ENCODE measurements around the gene TAOK1. TPM values are rescaled to one million over a fixed set of nuclear protein-coding genes. Genes with fewer than 3 reads are reported as not detected.

The TAOK1 gene
- total and polyA plus RNA-seq, 10 of the 15 experiments (the other 5 are each of a cell fraction or from before 2014, with no cell fraction given), result 2.0 to 27.1 (median 11.8) TPM

DNA sequence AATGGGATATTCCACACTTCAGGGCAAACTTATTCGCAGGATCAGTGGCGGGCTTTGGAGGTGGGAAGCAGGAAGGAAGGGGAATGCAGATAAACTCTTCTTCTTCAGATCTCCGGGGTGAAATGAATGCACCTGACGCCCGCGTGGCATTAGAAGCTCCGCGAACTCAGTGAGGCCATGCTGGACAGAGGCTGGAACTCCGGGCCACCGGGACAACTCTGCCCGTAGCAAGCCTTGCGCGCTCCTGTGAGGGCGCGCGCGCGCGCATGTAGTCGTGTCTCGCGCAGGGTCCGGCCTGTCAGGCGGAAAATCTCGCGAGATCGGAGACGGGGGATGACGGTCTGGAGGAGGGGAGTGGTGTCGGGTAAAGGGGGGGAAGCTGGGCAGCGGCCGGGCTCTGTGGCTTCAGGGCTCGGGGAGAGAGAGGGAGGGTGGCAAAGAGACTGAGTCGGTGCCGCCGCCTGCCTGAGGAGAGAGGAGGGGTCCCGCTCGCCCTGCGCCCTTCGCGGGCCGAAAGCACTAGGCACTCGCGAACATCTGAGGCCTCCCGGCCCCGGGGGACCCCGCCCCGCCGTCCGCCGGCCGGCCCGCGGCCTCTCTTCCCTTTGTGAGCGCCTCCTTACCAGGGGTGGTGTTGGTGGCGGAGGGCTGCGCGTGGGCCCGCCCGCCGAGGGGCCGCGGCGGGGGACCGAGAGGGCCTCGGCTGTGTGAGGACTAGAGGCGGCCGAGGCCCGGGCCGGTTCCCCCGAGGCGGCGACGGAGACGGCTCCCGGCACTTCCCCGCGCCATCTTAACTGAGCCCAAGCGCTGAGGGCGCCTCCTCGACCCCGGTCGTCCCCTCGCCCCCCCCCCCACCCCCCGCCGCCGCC is at the start of gene TAOK1 (continued):
- TF ChIP-seq MYB (IDR thresholded peaks at IDR 0.05; ENCODE audit: borderline replicate concordance, low read depth, low read length) (0 out of 2 replicates have a peak, but pooled peaks have one; percentile 48), BCL3 (IDR thresholded peaks at IDR 0.05; ENCODE audit: borderline replicate concordance, insufficient read depth, low read depth, low read length, poor library complexity, severe bottlenecking) (no peak), SRF (IDR thresholded peaks at IDR 0.05; ENCODE audit: low read depth in 2 of 2, low read length in 2 of 2) (no peak), ZBTB40 (IDR thresholded peaks at IDR 0.05; ENCODE audit: borderline replicate concordance) (peak; percentile 43; the same call in 1 of the 2 replicates), SIN3A (IDR thresholded peaks at IDR 0.05; ENCODE audit: low read depth, low read length) (no peak; the same call in 1 of the 2 replicates), IKZF1 (conservative IDR thresholded peaks at IDR 0.05) (peak; percentile 67), TCF7 (IDR thresholded peaks at IDR 0.05; ENCODE audit: borderline replicate concordance) (no peak), BCL11A (IDR thresholded peaks at IDR 0.05; ENCODE audit: low read depth, low read length) (no peak), CEBPZ (IDR thresholded peaks at IDR 0.05; ENCODE audit: low read depth, low read length) (no peak), CREM (IDR thresholded peaks at IDR 0.05; ENCODE audit: low read depth) (peak; percentile 78), TAF1 (IDR thresholded peaks at IDR 0.05; ENCODE audit: borderline replicate concordance, low read depth, low read length) (peak; percentile 78), BMI1 (IDR thresholded peaks at IDR 0.05; ENCODE audit: borderline replicate concordance) (no peak), LARP7 (IDR thresholded peaks at IDR 0.05) (peak; percentile 70), NBN (IDR thresholded peaks at IDR 0.05) (peak; percentile 95), MEF2B (IDR thresholded peaks at IDR 0.05; ENCODE audit: partially characterized antibody, poor library complexity, severe bottlenecking) (peak; percentile 64), ZBED1 (IDR thresholded peaks at IDR 0.05; ENCODE audit: borderline replicate concordance) (no peak), PBX3 (IDR thresholded peaks at IDR 0.05; ENCODE audit: insufficient replicate concordance, low read depth, low read length) (peak; percentile 9), NRF1 (conservative IDR thresholded peaks at IDR 0.05; ENCODE audit: low read depth, low read length) (peak; percentile 69), IKZF2 (IDR thresholded peaks at IDR 0.05) (peak; percentile 27 to 70; a peak in 3 of 4 replicates), PML (IDR thresholded peaks at IDR 0.05; ENCODE audit: low read length) (peak; percentile 93)

Measured in GM12878 (cell line).